IPS DF 6.9 (cell line): ENCODE measurements around the gene CIDEB.

ENCODE experiments used
- DNase-seq: peaks from one replicate; pipeline ENCODE4 v3.0.0-alpha.2; 2013; ENCODE audit warnings: low read depth, low spot score
- H3K27ac ChIP-seq: one replicate; pipeline ENCODE4 v1.5.1; 2013; ENCODE audit warnings: low read length, control low read depth
- H3K27me3 ChIP-seq: 2 replicates; pipeline ENCODE4 v1.6.1; 2013; ENCODE audit warnings: mild to moderate bottlenecking, low read length; ENCODE audit not compliant: control insufficient read depth, insufficient read depth
- H3K36me3 ChIP-seq: 2 replicates; pipeline ENCODE4 v1.6.1; 2013; ENCODE audit warnings: low read length; ENCODE audit not compliant: control insufficient read depth, insufficient read depth
- H3K4me1 ChIP-seq: 2 replicates; pipeline ENCODE4 v1.6.1; 2013; ENCODE audit warnings: low read length; ENCODE audit not compliant: control insufficient read depth, insufficient read depth
- H3K4me3 ChIP-seq: 2 replicates; pipeline ENCODE4 v1.5.1; 2013; ENCODE audit warnings: mild to moderate bottlenecking, low read length
- H3K9me3 ChIP-seq: 2 replicates; pipeline ENCODE4 v1.6.1; 2013; ENCODE audit warnings: low read length, inconsistent platforms; ENCODE audit not compliant: control insufficient read depth, insufficient read depth
- WGBS: extraction: QIAGEN DNeasy Blood & Tissue Kit; methylation state at CpG from one replicate; pipeline ENCODE4 v1.1.7; 2013; ENCODE audit warnings: mixed read lengths, missing lambda C conversion rate; ENCODE audit not compliant: insufficient read length, insufficient coverage; 5-methylcytosine and 5-hydroxymethylcytosine counted together

CIDEB gene

DNA sequence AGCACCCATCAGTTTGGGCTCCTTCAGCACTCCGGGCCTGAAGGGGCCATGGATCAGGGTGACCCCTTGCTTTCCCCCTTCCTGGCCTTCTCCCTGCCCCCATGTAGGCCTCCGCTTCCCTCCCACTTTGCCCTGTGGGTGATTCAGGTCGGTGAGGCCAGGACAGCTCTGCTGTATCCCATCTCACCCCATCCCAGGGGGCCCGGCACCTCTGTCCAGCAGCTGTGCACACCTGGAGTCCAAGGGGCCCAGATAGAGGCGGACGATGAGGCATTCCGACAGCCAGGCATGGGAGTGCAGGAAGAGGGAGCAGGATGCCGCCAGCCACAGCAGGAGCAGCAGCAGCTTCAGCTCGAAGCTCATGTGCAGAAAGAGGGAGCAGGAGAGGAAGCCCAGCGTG is 14.9 kb upstream of the CIDEB start:
- H3K36me3 ChIP-seq, result no peaks in the 10 kb centered on the region

DNA sequence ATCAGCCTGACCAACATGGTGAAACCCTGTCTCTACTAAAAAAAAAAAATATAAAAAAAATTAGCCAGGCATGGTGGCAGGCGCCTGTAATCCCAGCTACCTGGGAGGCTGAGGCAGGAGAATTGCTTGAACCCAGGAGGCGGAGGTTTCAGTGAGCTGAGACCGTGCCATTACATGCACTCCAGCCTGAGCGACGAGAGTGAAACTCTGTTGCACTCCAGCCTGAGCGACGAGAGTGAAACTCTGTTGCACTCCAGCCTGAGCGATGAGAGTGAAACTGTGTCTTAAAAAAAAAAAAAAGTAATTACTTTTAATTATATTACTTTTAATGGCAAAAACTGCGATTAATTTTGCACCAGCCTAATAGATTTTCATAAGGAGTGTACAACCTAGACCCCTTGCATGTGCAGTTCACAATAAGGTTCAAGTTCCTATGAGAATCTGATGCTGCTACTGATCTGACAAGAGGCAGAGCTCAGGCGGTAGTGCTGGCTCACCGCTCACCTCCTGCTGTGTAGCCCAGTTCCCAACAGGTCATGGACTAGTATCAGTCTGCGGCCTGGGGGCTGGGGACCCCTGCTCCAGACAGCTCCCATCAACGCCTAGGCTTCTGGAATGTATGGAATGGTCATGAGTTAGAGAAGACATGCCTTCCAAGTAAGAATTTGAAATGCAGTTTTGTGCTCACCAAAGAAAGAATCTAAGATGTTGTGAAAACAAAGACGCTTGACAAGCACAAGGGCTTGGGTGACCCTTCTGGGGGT is 13.6 kb upstream of the CIDEB start:
- H3K4me3 ChIP-seq, result no peak overlapping the region
- no peaks in the 10 kb centered on the region for H3K4me1 ChIP-seq
- no peak overlapping the region for H3K27ac ChIP-seq
- 0 out of 2 replicates have a peak, but pooled peaks cover 4% of the 10 kb centered on the region for H3K27me3 ChIP-seq
- no CpG with 5 or more reads among the region's 14 CpGs for WGBS
- no peaks in the 10 kb centered on the region for H3K36me3 ChIP-seq
- no peaks in the 10 kb centered on the region for H3K9me3 ChIP-seq
- DNase-seq, result no peak

More for the DNA sequence above, 14.9 kb upstream of the CIDEB start:
- no peak for DNase-seq
- no peak overlapping the region for H3K27ac ChIP-seq
- 0 out of 2 replicates have a peak, but pooled peaks cover 4% of the 10 kb centered on the region for H3K27me3 ChIP-seq
- no CpG with 5 or more reads among the region's 10 CpGs for WGBS
- H3K4me3 ChIP-seq, result no peak overlapping the region
- no peaks in the 10 kb centered on the region for H3K4me1 ChIP-seq
- H3K9me3 ChIP-seq, result no peaks in the 10 kb centered on the region

DNA sequence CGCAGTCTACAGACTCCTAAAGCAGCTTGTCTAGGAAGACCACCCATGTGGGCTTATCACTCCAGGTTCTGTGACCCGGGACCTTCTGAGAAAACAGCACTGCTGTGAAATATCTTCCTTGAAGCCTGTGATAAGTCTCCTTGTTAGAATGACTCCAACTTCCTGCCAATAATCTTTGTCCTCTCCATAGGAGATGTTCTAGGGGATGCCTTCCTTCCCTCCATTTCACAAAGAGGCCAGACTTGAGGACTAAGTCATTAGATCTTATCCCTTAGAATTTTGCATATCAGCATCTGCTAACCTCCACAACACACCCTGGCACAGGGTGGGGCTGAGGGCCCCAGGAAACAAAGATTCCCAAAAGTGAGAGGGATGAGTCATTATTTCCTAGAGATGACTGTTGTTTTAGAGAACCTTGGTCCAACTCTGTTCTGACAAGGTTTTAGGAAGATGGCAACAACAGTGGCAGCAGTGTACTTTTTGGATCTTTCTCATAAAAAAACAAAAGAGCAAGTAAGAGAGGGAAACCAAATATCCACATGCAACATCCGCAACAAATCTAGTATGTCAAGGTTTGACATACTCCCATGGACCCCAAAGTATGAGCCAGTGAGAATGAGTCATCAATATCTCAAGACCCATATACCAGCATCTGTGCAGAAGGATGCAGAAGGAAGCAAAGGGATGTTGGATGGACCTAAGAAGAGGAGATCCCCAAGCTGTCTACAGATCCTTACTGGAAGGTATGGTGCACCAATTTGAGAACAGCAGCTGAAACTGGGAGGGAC is 9.6 kb upstream of the CIDEB start:
- Histone ChIP-seq H3K9me3 (no peaks in the 10 kb centered on the region), H3K27me3 (0 out of 2 replicates have a peak, but pooled peaks cover 4% of the 10 kb centered on the region), H3K4me3 (no peak overlapping the region), H3K27ac (no peak overlapping the region), H3K4me1 (no peaks in the 10 kb centered on the region), H3K36me3 (no peaks in the 10 kb centered on the region)
- WGBS, result no CpG with 5 or more reads among the region's 3 CpGs
- DNase-seq, result no peak

DNA sequence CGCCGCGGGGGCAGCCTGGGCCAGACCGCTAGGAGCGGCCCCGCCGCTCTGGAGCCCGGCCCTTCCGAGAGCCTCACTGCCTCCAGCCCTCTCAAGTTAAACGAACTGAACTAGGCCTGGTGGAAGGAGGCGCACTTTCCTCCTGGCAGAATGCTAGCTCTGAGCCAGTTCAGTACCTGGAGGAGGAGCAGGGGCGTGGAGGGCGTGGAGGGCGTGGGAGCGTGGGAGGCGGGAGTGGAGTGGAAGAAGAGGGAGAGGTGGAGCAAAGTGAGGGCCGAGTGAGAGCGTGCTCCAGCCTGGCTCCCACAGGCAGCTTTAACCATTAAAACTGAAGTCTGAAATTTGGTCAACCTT is 8.8 kb upstream of the CIDEB start:
- no peaks in the 10 kb centered on the region for H3K9me3 ChIP-seq
- WGBS, result no CpG with 5 or more reads among the region's 18 CpGs
- 0 out of 2 replicates have a peak, but pooled peaks cover 4% of the 10 kb centered on the region for H3K27me3 ChIP-seq

DNA sequence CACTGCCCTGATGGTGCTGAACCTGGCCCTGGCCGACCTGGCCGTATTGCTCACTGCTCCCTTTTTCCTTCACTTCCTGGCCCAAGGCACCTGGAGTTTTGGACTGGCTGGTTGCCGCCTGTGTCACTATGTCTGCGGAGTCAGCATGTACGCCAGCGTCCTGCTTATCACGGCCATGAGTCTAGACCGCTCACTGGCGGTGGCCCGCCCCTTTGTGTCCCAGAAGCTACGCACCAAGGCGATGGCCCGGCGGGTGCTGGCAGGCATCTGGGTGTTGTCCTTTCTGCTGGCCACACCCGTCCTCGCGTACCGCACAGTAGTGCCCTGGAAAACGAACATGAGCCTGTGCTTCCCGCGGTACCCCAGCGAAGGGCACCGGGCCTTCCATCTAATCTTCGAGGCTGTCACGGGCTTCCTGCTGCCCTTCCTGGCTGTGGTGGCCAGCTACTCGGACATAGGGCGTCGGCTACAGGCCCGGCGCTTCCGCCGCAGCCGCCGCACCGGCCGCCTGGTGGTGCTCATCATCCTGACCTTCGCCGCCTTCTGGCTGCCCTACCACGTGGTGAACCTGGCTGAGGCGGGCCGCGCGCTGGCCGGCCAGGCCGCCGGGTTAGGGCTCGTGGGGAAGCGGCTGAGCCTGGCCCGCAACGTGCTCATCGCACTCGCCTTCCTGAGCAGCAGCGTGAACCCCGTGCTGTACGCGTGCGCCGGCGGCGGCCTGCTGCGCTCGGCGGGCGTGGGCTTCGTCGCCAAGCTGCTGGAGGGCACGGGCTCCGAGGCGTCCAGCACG is 8.2 kb upstream of the CIDEB start:
- no peak overlapping the region for H3K4me3 ChIP-seq
- DNase-seq, result no peak
- 0 out of 2 replicates have a peak, but pooled peaks cover 4% of the 10 kb centered on the region for H3K27me3 ChIP-seq
- no peak overlapping the region for H3K27ac ChIP-seq
- H3K9me3 ChIP-seq, result no peaks in the 10 kb centered on the region
- WGBS, result no CpG with 5 or more reads among the region's 70 CpGs
- no peaks in the 10 kb centered on the region for H3K4me1 ChIP-seq
- no peaks in the 10 kb centered on the region for H3K36me3 ChIP-seq

More for the DNA sequence above, 8.8 kb upstream of the CIDEB start:
- Histone ChIP-seq H3K27ac (no peak overlapping the region), H3K4me3 (no peak overlapping the region), H3K36me3 (no peaks in the 10 kb centered on the region), H3K4me1 (no peaks in the 10 kb centered on the region)
- no peak for DNase-seq

DNA sequence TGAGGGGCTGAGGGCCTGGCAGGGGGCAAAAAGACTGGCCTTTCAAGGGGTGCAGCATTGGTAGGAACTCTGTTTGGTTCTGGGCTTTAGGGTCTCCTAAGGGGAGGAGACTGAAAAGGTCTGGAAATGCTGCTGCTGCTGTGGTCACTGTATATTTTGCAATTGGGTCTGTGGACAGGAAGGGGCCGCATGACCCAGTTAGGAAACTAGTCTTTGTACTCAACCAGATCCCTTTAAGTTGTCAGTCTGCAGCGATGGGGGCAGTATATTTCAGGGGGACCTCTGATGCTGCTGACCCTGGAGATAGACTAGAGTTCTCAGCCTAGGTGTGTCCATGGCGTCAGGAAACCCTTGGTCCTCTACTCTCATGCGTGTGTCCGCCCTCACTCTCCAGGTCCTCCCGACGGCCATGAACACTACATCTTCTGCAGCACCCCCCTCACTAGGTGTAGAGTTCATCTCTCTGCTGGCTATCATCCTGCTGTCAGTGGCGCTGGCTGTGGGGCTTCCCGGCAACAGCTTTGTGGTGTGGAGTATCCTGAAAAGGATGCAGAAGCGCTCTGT is 7.5 kb upstream of the CIDEB start:
- Histone ChIP-seq H3K27me3 (0 out of 2 replicates have a peak, but pooled peaks cover 4% of the 10 kb centered on the region), H3K9me3 (no peaks in the 10 kb centered on the region), H3K4me1 (peaks cover 2% of the 10 kb centered on the region; the same call in 1 of the 2 replicates), H3K36me3 (no peaks in the 10 kb centered on the region), H3K27ac (no peak overlapping the region), H3K4me3 (no peak overlapping the region)
- no CpG with 5 or more reads among the region's 10 CpGs for WGBS
- DNase-seq, result no peak

DNA sequence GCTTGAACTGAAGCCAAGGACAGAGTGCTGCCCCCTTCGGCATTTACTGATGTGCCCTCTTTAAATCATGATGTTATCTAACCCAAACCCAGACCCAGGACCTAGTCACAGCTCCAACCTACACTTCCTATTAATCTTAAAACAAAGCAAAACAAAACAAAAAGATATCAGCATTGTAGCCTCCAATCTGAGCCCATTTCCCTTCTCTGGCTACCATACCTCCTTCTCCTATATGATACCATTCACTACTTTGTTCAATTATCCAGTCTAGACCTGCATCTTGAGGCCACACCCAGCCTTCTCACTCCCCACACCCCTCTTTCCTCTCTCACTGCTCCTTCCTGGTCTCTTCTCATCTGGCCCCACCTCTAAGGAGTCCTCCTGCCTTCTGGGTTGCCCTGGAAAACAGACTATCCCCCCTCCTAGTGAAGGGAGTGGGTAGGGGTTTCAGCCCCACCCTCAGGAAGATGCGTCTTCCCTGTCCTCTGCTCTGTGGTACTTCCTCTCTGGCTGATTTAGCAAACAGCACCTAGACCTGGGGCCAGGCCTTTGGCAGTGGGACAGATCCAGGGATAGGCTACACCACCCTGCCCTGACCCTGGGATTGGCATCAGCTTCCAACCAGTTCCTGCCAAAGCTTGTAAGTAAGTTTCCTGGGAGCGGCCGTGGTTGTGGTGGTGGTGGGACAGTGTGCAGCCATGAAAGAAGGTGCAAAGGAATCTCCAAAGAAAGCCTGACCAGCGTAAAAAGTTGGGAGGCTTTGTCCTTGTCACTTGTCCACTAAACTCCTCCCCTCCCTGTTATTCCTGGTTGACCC is 6.8 kb upstream of the CIDEB start:
- no CpG with 5 or more reads among the region's 5 CpGs for WGBS
- Histone ChIP-seq H3K4me3 (no peak overlapping the region), H3K27me3 (0 out of 2 replicates have a peak, but pooled peaks cover 2% of the 10 kb centered on the region), H3K9me3 (no peaks in the 10 kb centered on the region), H3K27ac (no peak overlapping the region), H3K4me1 (peaks cover 4% of the 10 kb centered on the region; the same call in 1 of the 2 replicates), H3K36me3 (no peaks in the 10 kb centered on the region)
- no peak for DNase-seq

DNA sequence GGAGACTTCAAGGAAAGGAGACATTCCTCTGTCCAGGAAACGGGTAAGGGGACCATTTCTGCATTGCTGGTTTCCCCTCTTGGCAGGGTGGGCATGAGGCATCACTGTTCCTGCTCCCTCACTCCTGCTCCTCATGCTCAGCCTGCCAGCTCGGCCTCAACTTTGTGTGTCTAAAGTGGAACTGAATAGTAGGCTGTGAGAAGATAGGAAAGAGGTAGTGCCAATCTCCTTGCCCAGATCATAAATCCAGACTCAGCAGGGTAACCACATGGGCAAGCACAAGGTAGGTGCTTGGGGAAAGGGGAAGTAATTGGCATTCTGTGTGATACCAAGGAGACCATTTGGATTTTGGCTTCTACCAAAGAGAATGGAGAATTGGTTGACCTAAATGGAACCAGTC is 6.1 kb upstream of the CIDEB start:
- Histone ChIP-seq H3K4me1 (peaks cover 4% of the 10 kb centered on the region; the same call in 1 of the 2 replicates), H3K36me3 (no peaks in the 10 kb centered on the region), H3K27me3 (0 out of 2 replicates have a peak, but pooled peaks cover 2% of the 10 kb centered on the region), H3K9me3 (no peaks in the 10 kb centered on the region), H3K4me3 (no peak overlapping the region), H3K27ac (no peak overlapping the region)
- DNase-seq, result no peak
- WGBS, result no CpG with 5 or more reads among the region's 2 CpGs

DNA sequence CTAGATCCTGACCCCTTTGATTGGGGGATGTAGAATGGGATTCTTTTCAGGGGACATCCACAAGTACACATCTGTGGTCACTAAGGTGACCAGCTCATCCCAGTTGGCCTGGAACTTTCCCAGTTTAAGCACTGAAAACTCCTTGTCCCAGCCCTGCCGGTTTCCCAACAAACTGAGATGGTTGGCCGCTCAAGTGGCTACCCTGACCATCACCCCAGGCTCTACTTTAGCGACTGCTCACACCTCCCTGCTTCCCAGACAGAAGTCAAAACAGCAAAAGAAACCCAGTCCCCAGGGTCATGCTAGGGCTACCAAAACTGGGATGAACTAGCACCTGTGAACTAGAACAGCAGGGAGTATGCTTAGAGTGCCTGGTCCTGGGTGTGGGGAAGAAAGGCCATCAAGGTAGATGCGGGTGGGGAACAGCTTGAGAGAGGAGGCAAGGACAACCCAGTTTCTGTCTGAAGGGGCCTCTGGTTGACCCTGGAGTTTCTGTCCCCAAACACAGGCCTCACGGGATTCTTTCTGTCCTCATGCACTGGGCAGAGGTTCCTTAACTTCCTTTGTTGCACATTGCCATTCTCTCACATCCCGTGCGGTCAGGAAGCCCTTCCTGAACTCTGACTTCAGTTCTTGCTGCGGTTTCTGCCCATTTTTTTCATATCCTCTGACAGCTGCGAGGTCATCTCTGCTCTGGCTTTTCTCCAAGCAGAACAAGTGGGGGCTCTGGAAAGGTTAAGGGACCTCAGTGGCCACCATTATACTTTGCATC is 5.1 kb upstream of the CIDEB start:
- H3K27ac ChIP-seq, result no peak overlapping the region
- DNase-seq, result no peak
- H3K9me3 ChIP-seq, result no peaks in the 10 kb centered on the region
- H3K27me3 ChIP-seq, result no peaks in the 10 kb centered on the region
- H3K4me3 ChIP-seq, result no peak overlapping the region
- H3K36me3 ChIP-seq, result no peaks in the 10 kb centered on the region
- peaks cover 4% of the 10 kb centered on the region; the same call in 1 of the 2 replicates for H3K4me1 ChIP-seq
- no CpG with 5 or more reads among the region's 9 CpGs for WGBS
